ENCODE results near the gene C1orf159.

Gene C1orf159

DNA sequence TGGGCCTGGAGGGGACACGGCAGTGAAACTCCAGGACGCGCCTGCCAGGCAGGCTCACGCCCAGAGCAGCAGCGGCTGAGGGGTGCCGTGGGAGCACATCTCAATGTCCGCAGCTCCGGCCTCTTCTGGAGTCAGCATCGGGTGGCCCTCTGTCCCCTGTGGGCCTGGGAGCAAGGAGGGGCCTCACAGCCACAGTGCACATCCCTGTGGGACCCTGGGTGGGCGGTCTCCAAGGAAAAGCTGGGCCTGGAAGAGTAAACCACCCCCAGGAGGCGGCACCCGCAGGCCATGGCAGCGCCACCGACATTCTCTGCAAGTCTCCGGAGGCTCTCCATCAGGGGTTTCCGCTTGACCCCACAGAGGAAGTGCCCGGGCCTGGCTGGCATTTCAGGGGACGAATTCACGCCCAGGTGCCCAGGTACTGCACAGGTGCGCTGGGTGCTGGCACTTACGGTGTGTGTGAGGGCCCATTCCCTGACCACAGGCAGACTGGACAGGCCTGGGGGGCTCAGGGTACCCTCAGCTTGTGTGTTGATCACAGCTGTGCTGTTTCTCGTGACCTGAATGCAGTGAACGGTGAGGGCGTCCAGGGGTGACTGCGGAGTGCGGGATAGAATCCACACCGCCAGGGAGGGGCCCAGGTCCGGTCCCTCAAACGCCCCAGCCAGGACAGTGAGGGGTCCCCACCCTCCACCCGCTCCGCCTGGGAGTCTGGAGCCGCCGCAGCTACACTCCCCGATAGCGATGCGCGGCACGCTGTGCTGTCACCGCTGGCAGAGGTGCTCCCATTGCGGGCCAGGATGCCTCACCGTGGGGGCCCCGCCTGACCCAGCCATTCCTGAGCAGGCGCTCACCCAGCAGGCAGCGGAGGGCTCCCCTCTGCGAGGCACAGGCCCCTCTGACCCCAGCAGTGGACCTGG is 25.2 kb downstream of the C1orf159 start:
- Histone ChIP-seq H3K9me3 (ENCODE audit: insufficient read depth, low read length) (no peaks in the 10 kb centered on the region), H3K9ac (ENCODE audit: low read length) (no peak overlapping the region), H4K20me1 (ENCODE audit: insufficient read depth, low read length) (no peaks in the 10 kb centered on the region; the same call in 1 of the 2 replicates), H3K4me2 (ENCODE audit: low read length) (no peak overlapping the region), H3K79me2 (ENCODE audit: low read length) (no peaks in the 10 kb centered on the region), H3K27ac (ENCODE audit: low read length) (no peak overlapping the region), H3K27me3 (ENCODE audit: low read depth, low read length) (no peaks in the 10 kb centered on the region), H3K4me3 (ENCODE audit: low read length) (no peak overlapping the region), H3K36me3 (replicated peaks; ENCODE audit: low read depth, low read length) (no peaks in the 10 kb centered on the region), H3K4me1 (ENCODE audit: low read length) (no peaks in the 10 kb centered on the region), H2AFZ (ENCODE audit: low read depth, low read length) (no peak overlapping the region)
- TF ChIP-seq, protein P1, sequence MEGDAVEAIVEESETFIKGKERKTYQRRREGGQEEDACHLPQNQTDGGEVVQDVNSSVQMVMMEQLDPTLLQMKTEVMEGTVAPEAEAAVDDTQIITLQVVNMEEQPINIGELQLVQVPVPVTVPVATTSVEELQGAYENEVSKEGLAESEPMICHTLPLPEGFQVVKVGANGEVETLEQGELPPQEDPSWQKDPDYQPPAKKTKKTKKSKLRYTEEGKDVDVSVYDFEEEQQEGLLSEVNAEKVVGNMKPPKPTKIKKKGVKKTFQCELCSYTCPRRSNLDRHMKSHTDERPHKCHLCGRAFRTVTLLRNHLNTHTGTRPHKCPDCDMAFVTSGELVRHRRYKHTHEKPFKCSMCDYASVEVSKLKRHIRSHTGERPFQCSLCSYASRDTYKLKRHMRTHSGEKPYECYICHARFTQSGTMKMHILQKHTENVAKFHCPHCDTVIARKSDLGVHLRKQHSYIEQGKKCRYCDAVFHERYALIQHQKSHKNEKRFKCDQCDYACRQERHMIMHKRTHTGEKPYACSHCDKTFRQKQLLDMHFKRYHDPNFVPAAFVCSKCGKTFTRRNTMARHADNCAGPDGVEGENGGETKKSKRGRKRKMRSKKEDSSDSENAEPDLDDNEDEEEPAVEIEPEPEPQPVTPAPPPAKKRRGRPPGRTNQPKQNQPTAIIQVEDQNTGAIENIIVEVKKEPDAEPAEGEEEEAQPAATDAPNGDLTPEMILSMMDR (IDR thresholded peaks at IDR 0.05; ENCODE audit: low read depth, low read length) = no peak
- no peak for TF ChIP-seq EZH2phosphoT487 (IDR thresholded peaks at IDR 0.05; ENCODE audit: low read depth)

DNA sequence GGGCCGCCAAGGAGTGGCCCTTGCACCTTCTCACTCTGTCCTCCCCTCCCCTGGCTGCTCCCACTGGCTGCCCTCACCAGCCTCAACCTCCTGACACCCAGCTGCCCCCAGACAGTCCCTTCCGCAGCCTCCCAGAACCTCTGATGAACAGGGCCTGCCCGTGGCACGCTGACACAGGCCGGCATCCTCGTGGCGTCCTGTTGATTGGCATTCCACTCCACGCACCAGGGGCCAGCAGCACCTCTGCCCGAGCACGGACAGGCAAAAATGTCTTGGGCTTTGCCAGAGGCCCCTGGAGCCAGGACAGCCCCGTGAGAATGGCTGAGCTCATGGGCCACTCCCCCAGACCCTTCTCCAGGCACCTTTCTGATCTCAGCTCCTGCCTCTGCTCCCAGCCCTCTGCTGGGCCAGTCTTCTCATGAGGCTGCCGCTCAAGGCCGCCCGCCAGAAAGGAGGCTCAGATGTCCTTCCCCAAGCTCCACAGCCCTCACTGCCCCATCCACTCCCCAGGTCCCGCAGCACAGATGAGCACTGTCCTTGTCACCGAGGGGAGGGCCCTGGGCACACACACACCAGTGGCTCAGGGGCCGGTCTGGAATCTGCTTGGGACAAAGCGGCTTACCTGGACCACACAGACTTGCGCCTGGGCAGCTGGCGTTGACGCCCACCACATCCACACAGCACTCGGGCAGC is 26.0 kb downstream of the C1orf159 start:
- Histone ChIP-seq H3K9ac (ENCODE audit: low read length) (no peak overlapping the region), H3K4me2 (ENCODE audit: low read length) (no peak overlapping the region), H3K9me3 (ENCODE audit: insufficient read depth, low read length) (no peaks in the 10 kb centered on the region), H4K20me1 (ENCODE audit: insufficient read depth, low read length) (no peaks in the 10 kb centered on the region; the same call in 1 of the 2 replicates), H3K79me2 (ENCODE audit: low read length) (no peaks in the 10 kb centered on the region), H3K27me3 (ENCODE audit: low read depth, low read length) (no peaks in the 10 kb centered on the region), H2AFZ (ENCODE audit: low read depth, low read length) (no peak overlapping the region), H3K4me1 (ENCODE audit: low read length) (no peaks in the 10 kb centered on the region), H3K27ac (ENCODE audit: low read length) (no peak overlapping the region), H3K4me3 (ENCODE audit: low read length) (no peak overlapping the region), H3K36me3 (replicated peaks; ENCODE audit: low read depth, low read length) (no peaks in the 10 kb centered on the region)
- TF ChIP-seq, protein P1 (IDR thresholded peaks at IDR 0.05; ENCODE audit: low read depth, low read length) = no peak
- TF ChIP-seq EZH2phosphoT487 (IDR thresholded peaks at IDR 0.05; ENCODE audit: low read depth) = no peak

DNA sequence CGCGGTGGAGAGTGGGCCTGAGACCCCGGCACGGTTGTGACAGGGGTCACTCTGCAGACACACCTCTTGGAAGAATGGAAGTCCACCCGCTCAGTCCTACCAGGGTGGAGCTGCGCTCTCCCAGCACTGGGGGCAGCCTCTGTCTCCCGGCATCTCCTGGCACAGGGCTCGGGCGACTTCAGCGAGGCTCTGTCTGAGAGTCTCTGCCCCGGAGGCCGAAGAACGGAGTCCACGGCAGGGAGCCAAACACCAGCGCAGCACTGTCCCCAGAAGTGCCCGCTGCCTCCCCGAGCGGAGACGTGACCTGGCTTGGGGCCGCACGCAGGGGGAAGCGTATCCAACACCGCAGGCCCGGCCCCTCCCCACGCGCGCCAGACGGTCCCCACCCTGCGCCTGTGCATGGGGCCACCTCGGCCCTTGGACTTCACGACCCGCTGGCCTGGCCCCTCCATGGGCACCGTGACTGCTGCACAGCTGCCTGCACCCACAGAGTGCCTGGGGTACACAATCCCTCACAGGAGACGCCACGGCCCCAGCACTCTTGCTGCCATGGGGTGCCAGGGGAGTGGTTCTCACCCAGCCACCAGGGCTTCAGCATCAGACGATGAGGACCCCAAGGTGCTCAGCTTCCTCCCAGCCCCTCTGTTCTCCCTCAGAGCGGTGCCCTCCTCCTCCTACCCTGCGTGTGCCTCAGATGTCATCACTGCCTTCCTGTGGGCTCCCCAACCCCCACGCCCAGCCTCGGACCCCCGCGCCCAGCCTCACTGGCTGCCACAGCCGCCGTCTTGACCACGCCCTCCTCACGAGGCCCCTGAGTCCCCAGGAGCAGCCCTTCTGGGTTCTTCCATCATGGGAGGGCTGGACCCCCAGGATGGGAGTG is 26.8 kb downstream of the C1orf159 start:
- H3K4me3 ChIP-seq (ENCODE audit: low read length) = no peak overlapping the region
- H3K9me3 ChIP-seq (ENCODE audit: insufficient read depth, low read length) = no peaks in the 10 kb centered on the region
- H3K27me3 ChIP-seq (ENCODE audit: low read depth, low read length) = no peaks in the 10 kb centered on the region
- H3K4me2 ChIP-seq (ENCODE audit: low read length) = no peak overlapping the region
- no peak overlapping the region for H2AFZ ChIP-seq (ENCODE audit: low read depth, low read length)
- TF ChIP-seq, protein P1 (IDR thresholded peaks at IDR 0.05; ENCODE audit: low read depth, low read length) = no peak
- TF ChIP-seq EZH2phosphoT487 (IDR thresholded peaks at IDR 0.05; ENCODE audit: low read depth) = no peak
- H3K27ac ChIP-seq (ENCODE audit: low read length) = no peak overlapping the region
- no peaks in the 10 kb centered on the region for H3K4me1 ChIP-seq (ENCODE audit: low read length)
- H4K20me1 ChIP-seq (ENCODE audit: insufficient read depth, low read length) = no peaks in the 10 kb centered on the region; the same call in 1 of the 2 replicates
- H3K36me3 ChIP-seq (replicated peaks; ENCODE audit: low read depth, low read length) = no peaks in the 10 kb centered on the region
- no peak overlapping the region for H3K9ac ChIP-seq (ENCODE audit: low read length)
- H3K79me2 ChIP-seq (ENCODE audit: low read length) = no peaks in the 10 kb centered on the region
